Stimulated activated effector memory CD8-positive, alpha-beta T cell treated with anti-CD3 and anti-CD28 coated beads, Interleukin-12 subunit alpha, Interleukin-12 subunit beta, amount 100 ng/mL, for 72 hours (primary cell): ENCODE data around the gene IFT88.

ENCODE experiments used
- ATAC-seq: fragments of 150-1000 bp; cut with Tn5 transposase; 2 replicates; pipeline ENCODE4 v1.10.0; 2021
- DNase-seq, 2 donors: peaks; one replicate each; pipeline ENCODE4 v3.0.0; 2021 to 2022; ENCODE audit warnings: low spot score in 2 of 2
- H3K27ac Mint-ChIP-seq: one replicate; pipeline ENCODE4 v1.8.0; 2022; ENCODE audit warnings: mild to moderate bottlenecking, mixed read lengths
- H3K36me3 Mint-ChIP-seq: one replicate; pipeline ENCODE4 v1.8.0; 2022; ENCODE audit warnings: mild to moderate bottlenecking, mixed read lengths
- H3K4me1 Mint-ChIP-seq: one replicate; pipeline ENCODE4 v1.8.0; 2022; ENCODE audit warnings: mixed read lengths
- H3K4me3 Mint-ChIP-seq: one replicate; pipeline ENCODE4 v1.8.0; 2022; ENCODE audit warnings: mild to moderate bottlenecking, mixed read lengths
- H3K9me3 Mint-ChIP-seq: one replicate; pipeline ENCODE4 v1.8.0; 2022; ENCODE audit warnings: mixed read lengths

IFT88 gene

GRCh38 chr13:20706661-20707060, 139.7 kb downstream of the IFT88 start:
- DNase-seq (no peak), ATAC-seq (no peak)
- Mint-ChIP-seq H3K27ac (no peak overlapping the region), H3K4me3 (no peak overlapping the region), H3K36me3 (peaks cover 12% of the 10 kb centered on the region), H3K9me3 (no peaks in the 10 kb centered on the region), H3K4me1 (peaks cover 22% of the 10 kb centered on the region)

- Mint-ChIP-seq H3K4me1 (peaks cover 23% of the 10 kb centered on the region), H3K27ac (no peak overlapping the region), H3K36me3 (peaks cover 9% of the 10 kb centered on the region), H3K9me3 (no peaks in the 10 kb centered on the region), H3K4me3 (no peak overlapping the region)
- ATAC-seq (no peak), DNase-seq (no peak)
Measured at GRCh38 chr13:20708216-20708615, 141.3 kb downstream of the IFT88 start.

GRCh38 chr13:20709369-20709768, 142.4 kb downstream of the IFT88 start:
- no peak for ATAC-seq
- Mint-ChIP-seq H3K4me3 (no peak overlapping the region), H3K27ac (no peak overlapping the region)

GRCh38 chr13:20709782-20710181, 142.8 kb downstream of the IFT88 start:
- Mint-ChIP-seq H3K4me3 (no peak overlapping the region), H3K4me1 (peaks cover 23% of the 10 kb centered on the region), H3K27ac (no peak overlapping the region), H3K36me3 (peaks cover 7% of the 10 kb centered on the region), H3K9me3 (no peaks in the 10 kb centered on the region)
- ATAC-seq = no peak
- DNase-seq = no peak

More at GRCh38 chr13:20709369-20709768, 142.4 kb downstream of the IFT88 start:
- DNase-seq = no peak
- H3K9me3 Mint-ChIP-seq = no peaks in the 10 kb centered on the region
- H3K4me1 Mint-ChIP-seq = peaks cover 26% of the 10 kb centered on the region
- peaks cover 7% of the 10 kb centered on the region for H3K36me3 Mint-ChIP-seq

GRCh38 chr13:20711301-20712044, 144.5 kb downstream of the IFT88 start:
- H3K4me3 Mint-ChIP-seq = no peak overlapping the region
- H3K4me1 Mint-ChIP-seq = peaks cover 19% of the 10 kb centered on the region
- peaks cover 7% of the 10 kb centered on the region for H3K36me3 Mint-ChIP-seq
- no peaks in the 10 kb centered on the region for H3K9me3 Mint-ChIP-seq
- DNase-seq (no peak), ATAC-seq (no peak)
- no peak overlapping the region for H3K27ac Mint-ChIP-seq

GRCh38 chr13:20713014-20713376, 146.0 kb downstream of the IFT88 start:
- Mint-ChIP-seq H3K4me3 (no peak overlapping the region), H3K27ac (no peak overlapping the region), H3K36me3 (peaks cover 7% of the 10 kb centered on the region), H3K4me1 (peaks cover 19% of the 10 kb centered on the region), H3K9me3 (no peaks in the 10 kb centered on the region)
- no peak for ATAC-seq
- DNase-seq = no peak

GRCh38 chr13:20713751-20714150, 146.8 kb downstream of the IFT88 start:
- Mint-ChIP-seq H3K27ac (no peak overlapping the region), H3K9me3 (no peaks in the 10 kb centered on the region), H3K4me1 (peaks cover 19% of the 10 kb centered on the region), H3K36me3 (peaks cover 4% of the 10 kb centered on the region), H3K4me3 (no peak overlapping the region)
- no peak for DNase-seq
- ATAC-seq = no peak

GRCh38 chr13:20714161-20714560, 147.2 kb downstream of the IFT88 start:
- DNase-seq = no peak
- no peaks in the 10 kb centered on the region for H3K9me3 Mint-ChIP-seq
- ATAC-seq = no peak
- no peak overlapping the region for H3K27ac Mint-ChIP-seq
- H3K36me3 Mint-ChIP-seq = no peaks in the 10 kb centered on the region
- no peak overlapping the region for H3K4me3 Mint-ChIP-seq
- H3K4me1 Mint-ChIP-seq = peaks cover 17% of the 10 kb centered on the region

- H3K4me1 Mint-ChIP-seq = peaks cover 14% of the 10 kb centered on the region
- no peak overlapping the region for H3K4me3 Mint-ChIP-seq
- DNase-seq = no peak
- H3K36me3 Mint-ChIP-seq = no peaks in the 10 kb centered on the region
- no peak for ATAC-seq
- no peak overlapping the region for H3K27ac Mint-ChIP-seq
- no peaks in the 10 kb centered on the region for H3K9me3 Mint-ChIP-seq
Measured at GRCh38 chr13:20714563-20715329, 147.8 kb downstream of the IFT88 start.

- H3K9me3 Mint-ChIP-seq = no peaks in the 10 kb centered on the region
- no peak for ATAC-seq
- no peak overlapping the region for H3K27ac Mint-ChIP-seq
- H3K4me1 Mint-ChIP-seq = peaks cover 14% of the 10 kb centered on the region
- no peak for DNase-seq
- H3K4me3 Mint-ChIP-seq = no peak overlapping the region
- no peaks in the 10 kb centered on the region for H3K36me3 Mint-ChIP-seq
Measured at GRCh38 chr13:20715330-20715712, 148.4 kb downstream of the IFT88 start.

GRCh38 chr13:20716951-20717350, 150.0 kb downstream of the IFT88 start:
- ATAC-seq (no peak), DNase-seq (no peak)
- Mint-ChIP-seq H3K27ac (no peak overlapping the region), H3K4me1 (peaks cover 14% of the 10 kb centered on the region), H3K9me3 (no peaks in the 10 kb centered on the region), H3K4me3 (no peak overlapping the region), H3K36me3 (no peaks in the 10 kb centered on the region)

- H3K4me1 Mint-ChIP-seq = peaks cover 7% of the 10 kb centered on the region
- no peak overlapping the region for H3K4me3 Mint-ChIP-seq
- H3K27ac Mint-ChIP-seq = no peak overlapping the region
- DNase-seq (no peak), ATAC-seq (no peak)
- H3K36me3 Mint-ChIP-seq = no peaks in the 10 kb centered on the region
- no peaks in the 10 kb centered on the region for H3K9me3 Mint-ChIP-seq
Measured at GRCh38 chr13:20717581-20718542, 150.9 kb downstream of the IFT88 start.

- H3K4me3 Mint-ChIP-seq = no peak overlapping the region
- H3K36me3 Mint-ChIP-seq = no peaks in the 10 kb centered on the region
- no peak overlapping the region for H3K27ac Mint-ChIP-seq
- no peak for ATAC-seq
- H3K9me3 Mint-ChIP-seq = no peaks in the 10 kb centered on the region
- no peaks in the 10 kb centered on the region for H3K4me1 Mint-ChIP-seq
- DNase-seq = no peak
Measured at GRCh38 chr13:20718958-20719566, 152.1 kb downstream of the IFT88 start.

- no peak overlapping the region for H3K4me3 Mint-ChIP-seq
- no peaks in the 10 kb centered on the region for H3K36me3 Mint-ChIP-seq
- ATAC-seq (no peak), DNase-seq (no peak)
- no peaks in the 10 kb centered on the region for H3K9me3 Mint-ChIP-seq
- no peaks in the 10 kb centered on the region for H3K4me1 Mint-ChIP-seq
- H3K27ac Mint-ChIP-seq = no peak overlapping the region
Measured at GRCh38 chr13:20719783-20720182, 152.8 kb downstream of the IFT88 start.

- no peaks in the 10 kb centered on the region for H3K9me3 Mint-ChIP-seq
- H3K4me3 Mint-ChIP-seq = no peak overlapping the region
- no peak overlapping the region for H3K27ac Mint-ChIP-seq
- H3K4me1 Mint-ChIP-seq = no peaks in the 10 kb centered on the region
- no peak for ATAC-seq
- H3K36me3 Mint-ChIP-seq = no peaks in the 10 kb centered on the region
- DNase-seq = no peak
Measured at GRCh38 chr13:20720499-20720898, 153.5 kb downstream of the IFT88 start.
